Stimulated activated CD8-positive, alpha-beta memory T cell treated with anti-CD3 and anti-CD28 coated beads, Interleukin-12 subunit alpha, Interleukin-12 subunit beta, amount 100 ng/mL, for 24 hours (primary cell): Measurements from ENCODE around the gene LRRC73.
"Not testable (repeated sequence)": the region's sequence is repeated elsewhere in the genome, so short reads cannot be mapped to it uniquely, and the experiment has no call there.

Experiments used
- DNase-seq: peaks from one replicate; pipeline ENCODE4 v3.0.0-alpha.2; 2020; ENCODE audit errors: extremely low read depth

LRRC73 gene

GRCh38 chr6:43493230-43493629 lies 16.9 kb downstream of the LRRC73 start:
- no peak for DNase-seq

- no peak for DNase-seq
These were observed 17.5 kb downstream of the LRRC73 start for GRCh38 chr6:43492673-43493072.

GRCh38 chr6:43491750-43492661 lies 18.1 kb downstream of the LRRC73 start:
- DNase-seq: no peak

GRCh38 chr6:43490523-43490939 lies 19.6 kb downstream of the LRRC73 start:
- DNase-seq: no peak

GRCh38 chr6:43489277-43490072 lies 20.7 kb downstream of the LRRC73 start:
- DNase-seq: no peak

- DNase-seq: no peak
These were observed 21.4 kb downstream of the LRRC73 start for GRCh38 chr6:43488667-43489276.

GRCh38 chr6:43481591-43482236 lies 28.4 kb downstream of the LRRC73 start:
- no peak for DNase-seq

GRCh38 chr6:43481075-43481474 lies 29.1 kb downstream of the LRRC73 start:
- DNase-seq: no peak

GRCh38 chr6:43478008-43478372 lies 32.2 kb downstream of the LRRC73 start:
- DNase-seq: no peak

GRCh38 chr6:43477235-43478007 lies 32.7 kb downstream of the LRRC73 start, which contains the start of gene TJAP1:
Gene TJAP1 (plus strand): TSS chr6:43477570. CDS start chr6:43499002, 21,432 bp downstream.
- DNase-seq: peak; percentile 93

- DNase-seq: no peak
These were observed 33.4 kb downstream of the LRRC73 start for GRCh38 chr6:43476746-43477145.

GRCh38 chr6:43475516-43475915 lies 34.6 kb downstream of the LRRC73 start:
- no peak for DNase-seq

GRCh38 chr6:43472515-43472914 lies 37.6 kb downstream of the LRRC73 start:
- DNase-seq: no peak

- DNase-seq: no peak
These were observed 38.7 kb downstream of the LRRC73 start for GRCh38 chr6:43471399-43471798.

GRCh38 chr6:43469947-43470346 lies 40.2 kb downstream of the LRRC73 start:
- no peak for DNase-seq

- DNase-seq: no peak
These were observed 41.1 kb downstream of the LRRC73 start for GRCh38 chr6:43468748-43469681.

GRCh38 chr6:43468240-43468639 lies 41.9 kb downstream of the LRRC73 start:
- no peak for DNase-seq

GRCh38 chr6:43467752-43468151 lies 42.4 kb downstream of the LRRC73 start:
- no peak for DNase-seq

- DNase-seq: not testable (repeated sequence)
These were observed 42.9 kb downstream of the LRRC73 start for GRCh38 chr6:43467265-43467664.

GRCh38 chr6:43465948-43466347 lies 44.2 kb downstream of the LRRC73 start:
- no peak for DNase-seq
